K562 (cell line): Measurements from ENCODE around the gene DSTYK. TPM values are rescaled to one million over a fixed set of nuclear protein-coding genes. Genes with fewer than 3 reads are reported as not detected.

ENCODE experiments used
- ATAC-seq: fragments of 200-7000 bp; cut with Tn5 transposase; 3 replicates; pipeline ENCODE4 v1.9.1; 2020; ENCODE audit warnings: moderate library complexity
- BruUV-seq: library from RNA; stranded (reverse); fragments of 400-500 nt; replicated peaks from 2 replicates; lab custom pipeline; 2021; lab: Mats Ljungman, UMichigan
- CTCF ChIA-PET: fragments of 300-600 bp; formaldehyde crosslinking; extraction: SDS; loops from one replicate; lab custom pipeline; 2021; ENCODE audit warnings: low intra/inter-chr PET ratio; lab: Yijun Ruan, JAX
- POLR2A ChIA-PET: fragments of 300-600, 350-650 bp; sonication (Branson Sonifier 250); formaldehyde crosslinking; extraction: SDS; loops from one replicate; lab custom pipeline; 2021; ENCODE audit warnings: antibody characterized with exemption, inconsistent platforms; lab: Yijun Ruan, JAX
- DNase-seq, 4 experiments: peaks; one replicate each; pipeline versions ENCODE4 v3.0.0 to v3.0.0-alpha.2; 2011 to 2018; ENCODE audit warnings: low spot score in 3 of 4, mixed read lengths in 3 of 4; ENCODE audit errors: extremely low read depth in 1 of 4
- FAIRE-seq: peaks from 2 replicates; lab custom pipeline; 2011; peaks lifted over from hg19 to GRCh38; lab: Jason Lieb, UNC
- H2AFZ ChIP-seq: 2 replicates; pipeline ENCODE4 v1.6.0; 2011; ENCODE audit warnings: low read depth, low read length, control low read depth, inconsistent platforms
- H3K27ac ChIP-seq: fragments of 200-600 bp; 3 replicates; pipeline ENCODE4 v1.8.0; 2011; ENCODE audit warnings: low read depth, mild to moderate bottlenecking, control low read depth, inconsistent platforms, low read length, moderate library complexity, mixed read lengths; ENCODE audit errors: extremely low read depth
- H3K27me3 ChIP-seq, 2 experiments: fragments of 300-600 bp in 1 of 2; 2 replicates in 1 of 2; 3 replicates in 1 of 2; pipeline versions ENCODE4 v1.6.0 to v1.8.0; 2011; ENCODE audit warnings: inconsistent platforms in 2 of 2, low read length in 2 of 2, mild to moderate bottlenecking in 1 of 2, mixed read lengths in 1 of 2, moderate library complexity in 1 of 2; ENCODE audit not compliant: control insufficient read depth in 2 of 2, insufficient read depth in 2 of 2
- H3K36me3 ChIP-seq: fragments of 300-600 bp; 3 replicates; pipeline ENCODE4 v1.8.0; 2011; ENCODE audit warnings: mild to moderate bottlenecking, low read length, inconsistent platforms; ENCODE audit not compliant: control insufficient read depth, insufficient read depth
- H3K4me1 ChIP-seq, 2 experiments: fragments of 200-600 bp in 1 of 2; replicated peaks in 1 of 2; 2 replicates in 1 of 2; 3 replicates in 1 of 2; pipeline versions ENCODE4 v1.5.1 to v1.8.0; 2011; ENCODE audit warnings: inconsistent platforms in 2 of 2, low read length in 2 of 2, mild to moderate bottlenecking in 1 of 2, mixed read lengths in 1 of 2, moderate library complexity in 1 of 2; ENCODE audit not compliant: control insufficient read depth in 2 of 2, insufficient read depth in 2 of 2
- H3K4me2 ChIP-seq: 2 replicates; pipeline ENCODE4 v1.6.1; 2011; ENCODE audit warnings: low read length, control low read depth, inconsistent platforms, mixed read lengths; ENCODE audit not compliant: insufficient read depth
- H3K4me3 ChIP-seq: fragments of 200-600 bp; sonication (generic), shearing (Covaris generic); 2 replicates; pipeline ENCODE4 v1.5.1; 2016; ENCODE audit warnings: control low read depth, inconsistent platforms
- H3K79me2 ChIP-seq: fragments of 200-600 bp; 3 replicates; pipeline ENCODE4 v1.8.0; 2011; ENCODE audit warnings: low read length, inconsistent platforms; ENCODE audit not compliant: control insufficient read depth, insufficient read depth
- H3K9ac ChIP-seq, 2 experiments: 2 replicates each; pipeline versions ENCODE4 v1.6.0 to v1.6.1; 2011; ENCODE audit warnings: low read depth in 2 of 2, low read length in 2 of 2, control low read depth in 1 of 2, inconsistent platforms in 1 of 2, mild to moderate bottlenecking in 1 of 2, mixed read lengths in 1 of 2; ENCODE audit not compliant: insufficient read depth in 1 of 2
- H3K9me1 ChIP-seq: one replicate; pipeline ENCODE4 v1.6.0; 2011; ENCODE audit warnings: inconsistent platforms, mild to moderate bottlenecking, low read length, moderate library complexity; ENCODE audit not compliant: control insufficient read depth, insufficient read depth
- H3K9me3 ChIP-seq: replicated peaks from 2 replicates; pipeline ENCODE4 v1.5.1; 2011; ENCODE audit warnings: low read depth, low read length, inconsistent platforms; ENCODE audit not compliant: control insufficient read depth, insufficient read depth
- H4K20me1 ChIP-seq: replicated peaks from 2 replicates; pipeline ENCODE4 v1.6.1; 2011; ENCODE audit warnings: low read length, inconsistent platforms, mixed read lengths; ENCODE audit not compliant: control insufficient read depth, insufficient read depth
- CBX2 ChIP-seq: fragments of 200-600 bp; sonication (generic); IDR thresholded peaks from one replicate; pipeline ENCODE4 v1.6.1; 2012; ENCODE audit warnings: mild to moderate bottlenecking, low read length, inconsistent platforms; ENCODE audit not compliant: insufficient read depth, poor library complexity, severe bottlenecking
- CCAR2 ChIP-seq: fragments of 200-400 bp; formaldehyde crosslinking; IDR thresholded peaks from 2 replicates; pipeline ENCODE4 v1.6.1; 2017; ENCODE audit warnings: mild to moderate bottlenecking, low read depth, low read length
- FOSL1 ChIP-seq: fragments of 200-800 bp; sonication (Bioruptor generic); conservative IDR thresholded peaks from 2 replicates; pipeline ENCODE4 v1.6.1; 2016; ENCODE audit warnings: missing genetic modification characterization, missing compliant biosample characterization
- MAZ ChIP-seq, 2 experiments: fragments of 450-650 bp in 1 of 2; sonication (generic) in 1 of 2; formaldehyde crosslinking; IDR thresholded peaks in 1 of 2; conservative IDR thresholded peaks in 1 of 2; 2 replicates each; pipeline versions ENCODE4 v1.4.0 to v1.5.0; 2020; ENCODE audit warnings: mild to moderate bottlenecking in 1 of 2, missing genetic modification reagents in 1 of 2
- SMARCE1 ChIP-seq: fragments of 450-650 bp; IDR thresholded peaks from 2 replicates; pipeline ENCODE4 v1.7.1; 2016; ENCODE audit warnings: mild to moderate bottlenecking
- SP2 ChIP-seq: IDR thresholded peaks from 2 replicates; pipeline ENCODE4 v1.6.1; 2011; ENCODE audit warnings: mild to moderate bottlenecking, low read depth, low read length, moderate library complexity; ENCODE audit not compliant: poor library complexity, severe bottlenecking; ENCODE audit errors: extremely low read depth
- ZNF174 ChIP-seq: fragments of 250-450 bp; sonication (Bioruptor Pico); IDR thresholded peaks from 2 replicates; pipeline ENCODE4 v1.4.0; 2020; ENCODE audit warnings: mild to moderate bottlenecking
- ZNF212 ChIP-seq: fragments of 450-650 bp; formaldehyde crosslinking; IDR thresholded peaks from 2 replicates; pipeline ENCODE4 v1.4.0; 2020; ENCODE audit warnings: mild to moderate bottlenecking
- ZNF347 ChIP-seq: fragments of 450-650 bp; formaldehyde crosslinking; IDR thresholded peaks from 2 replicates; pipeline ENCODE4 v1.4.0; 2020; ENCODE audit warnings: low read depth, mild to moderate bottlenecking, moderate library complexity
- WGBS: fragments of 100-300 bp; shearing (Covaris generic); methylation state at CpG from one replicate; pipeline ENCODE4 v1.1.6; 2016; ENCODE audit warnings: low coverage, mixed read lengths; ENCODE audit not compliant: insufficient coverage; ENCODE audit errors: missing lambda C conversion rate; 5-methylcytosine and 5-hydroxymethylcytosine counted together
- in situ Hi-C: fragments of 300-500 bp; cut with MboI; formaldehyde crosslinking; loops from 4 replicates; pipeline ENCODE4 v1.15.0; 2018; ENCODE audit warnings: inconsistent platforms, mixed read lengths
- intact Hi-C: fragments of 100-400 bp; cut with micrococcal nuclease; formaldehyde crosslinking; loops from 2 replicates; pipeline ENCODE4 v1.14.2; 2022
- polyA plus RNA-seq, 8 experiments: library from polyadenylated mRNA; depleted of rRNA in 4 of 8; stranded (reverse) in 5 of 8; unstranded in 3 of 8; fragments of >200 nt; fragmentation: Nextera tagmentation in 2 of 8; fragmentation: Illumina TruSeq in 1 of 8; extraction: Ambion mirVana in 2 of 8; extraction: Trizol in 1 of 8; gene quantifications; 2 replicates each; pipeline versions ENCODE4 v1.2.1 to v1.2.3, GENCODE V29; 2011 to 2014; ENCODE audit warnings: inconsistent platforms in 1 of 8, missing spikeins in 1 of 8
- total RNA-seq, 7 experiments: library from RNA; depleted of rRNA in 6 of 7; stranded (reverse); fragments of >200 nt in 6 of 7; fragmentation: Illumina TruSeq in 2 of 7; extraction: Trizol in 2 of 7; gene quantifications; 2 replicates each; pipeline versions ENCODE4 v1.2.1 to v1.2.3, GENCODE V29; 2011 to 2021; ENCODE audit warnings: low replicate concordance in 1 of 7
- TF ChIP-seq, protein P1 (sequence below), 2 experiments: fragments of 450-650 bp; IDR thresholded peaks; 2 replicates each; pipeline ENCODE4 v1.6.1; 2018; ENCODE audit warnings: mild to moderate bottlenecking in 2 of 2, low read depth in 1 of 2; ENCODE audit not compliant: partially characterized antibody in 2 of 2
- TF ChIP-seq, protein P2 (sequence below): fragments of 200-800 bp; sonication (Bioruptor generic); IDR thresholded peaks from 2 replicates; pipeline ENCODE4 v1.6.1; 2017; ENCODE audit warnings: missing genetic modification characterization, missing compliant biosample characterization
- TF ChIP-seq, protein P3 (sequence below), 3 experiments: IDR thresholded peaks in 2 of 3; conservative IDR thresholded peaks in 1 of 3; 2 replicates each; pipeline ENCODE4 v1.5.1; 2011 to 2012; ENCODE audit warnings: low read length in 3 of 3, mild to moderate bottlenecking in 3 of 3, control low read depth in 2 of 3, improper control_type of control experiment in 1 of 3, inconsistent platforms in 1 of 3, low read depth in 1 of 3, mixed read lengths in 1 of 3, moderate library complexity in 1 of 3; ENCODE audit not compliant: insufficient read depth in 2 of 3

Gene DSTYK
- total and polyA plus RNA-seq, 9 of the 15 experiments (the other 6 are each of a cell fraction or from before 2014, with no cell fraction given) = 4.2 to 7.1 (median 6.2) TPM

DNA sequence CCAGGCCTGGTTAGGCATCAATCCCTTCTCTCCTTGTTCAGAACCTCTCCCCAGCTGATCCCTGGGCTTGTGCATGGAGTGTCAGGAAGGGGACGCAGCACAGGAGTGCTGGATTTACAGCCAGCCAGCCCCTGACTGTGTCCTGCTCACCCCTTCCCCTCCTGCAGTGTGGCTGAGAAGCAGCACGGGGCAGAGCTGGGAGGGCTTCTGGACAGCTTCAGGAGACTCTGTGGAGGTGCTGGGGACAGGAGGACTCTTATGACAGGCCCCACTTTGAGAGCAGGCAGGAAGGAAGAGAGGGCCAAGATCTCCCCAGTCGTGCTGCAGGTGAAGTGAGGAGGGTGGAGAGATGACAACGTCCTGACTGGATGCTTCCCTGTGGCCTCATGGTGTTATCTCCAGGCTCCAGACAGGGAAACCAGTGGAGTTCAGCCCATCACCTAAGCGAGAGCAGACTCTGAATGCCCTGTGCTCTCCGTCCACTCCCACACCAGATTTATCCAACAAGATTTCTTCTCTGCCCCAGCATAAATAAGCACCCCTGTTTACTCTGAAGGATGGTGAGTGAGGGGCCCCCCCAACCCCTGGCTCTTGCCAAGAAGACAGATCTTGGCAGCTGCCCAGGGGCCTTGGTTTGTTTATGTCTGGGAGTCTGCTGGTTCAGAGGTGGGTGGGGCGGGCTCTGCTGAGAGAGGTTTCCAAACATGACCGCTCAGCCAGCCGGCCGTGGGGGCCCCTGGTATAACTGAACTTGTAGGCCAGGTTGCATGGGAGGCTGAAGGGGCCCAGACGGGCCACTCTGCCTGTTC is 37.5 kb upstream of the DSTYK start:
- Histone ChIP-seq H3K4me3 (no peak overlapping the region), H3K9me3 (no peaks in the 10 kb centered on the region), H3K4me1 (peaks cover 21 to 23% of the 10 kb centered on the region in 2 experiments), H3K9me1 (no peaks in the 10 kb centered on the region), H2AFZ (no peak overlapping the region), H3K27me3 (peaks cover 0 to 12% of the 10 kb centered on the region in 2 experiments; a peak in 2 of 5 replicates), H3K4me2 (no peak overlapping the region), H3K27ac (no peak overlapping the region), H3K9ac (peak overlapping the region in 1 of 2 experiments; percentile 75; a peak in 2 of 4 replicates), H4K20me1 (peaks cover 3% of the 10 kb centered on the region; the same call in 1 of the 2 replicates), H3K79me2 (no peaks in the 10 kb centered on the region), H3K36me3 (no peaks in the 10 kb centered on the region)
- DNase-seq (peak; percentile 68 to 82 (median 70)), FAIRE-seq (peak; percentile 84), ATAC-seq (peak; percentile 87)
- in situ Hi-C loops = no loop called here
- CTCF ChIA-PET = no interaction called here
- intact Hi-C loops = no loop called here
- POLR2A ChIA-PET = interaction anchor here (0.5 to 0.7 kb wide), 4 partner anchors 13 to 417 kb away, joined by 3 to 4 read pairs (median 4); no protein-coding TSS in a partner anchor
- no TSS peak for BruUV-seq
- WGBS = 9% methylated on average over 11 of the region's 11 CpGs
- TF ChIP-seq ZNF174 (no peak), CBX2 (no peak), ZNF212 (CRISPR knock-in tag) (no peak), FOSL1 (tag) (peak; percentile 39; the same call in 1 of the 2 replicates), ZNF347 (CRISPR knock-in tag) (no peak), MAZ (CRISPR knock-in tag; conservative IDR thresholded peaks at IDR 0.05 in 1 of 2, IDR thresholded peaks at IDR 0.05 in 1 of 2) (peak in 1 of 2 experiments; percentile 38; a peak in 1 of 4 replicates), CCAR2 (no peak), SP2 (no peak), SMARCE1 (peak; percentile 33; the same call in 1 of the 2 replicates)
- TF ChIP-seq, protein P1, sequence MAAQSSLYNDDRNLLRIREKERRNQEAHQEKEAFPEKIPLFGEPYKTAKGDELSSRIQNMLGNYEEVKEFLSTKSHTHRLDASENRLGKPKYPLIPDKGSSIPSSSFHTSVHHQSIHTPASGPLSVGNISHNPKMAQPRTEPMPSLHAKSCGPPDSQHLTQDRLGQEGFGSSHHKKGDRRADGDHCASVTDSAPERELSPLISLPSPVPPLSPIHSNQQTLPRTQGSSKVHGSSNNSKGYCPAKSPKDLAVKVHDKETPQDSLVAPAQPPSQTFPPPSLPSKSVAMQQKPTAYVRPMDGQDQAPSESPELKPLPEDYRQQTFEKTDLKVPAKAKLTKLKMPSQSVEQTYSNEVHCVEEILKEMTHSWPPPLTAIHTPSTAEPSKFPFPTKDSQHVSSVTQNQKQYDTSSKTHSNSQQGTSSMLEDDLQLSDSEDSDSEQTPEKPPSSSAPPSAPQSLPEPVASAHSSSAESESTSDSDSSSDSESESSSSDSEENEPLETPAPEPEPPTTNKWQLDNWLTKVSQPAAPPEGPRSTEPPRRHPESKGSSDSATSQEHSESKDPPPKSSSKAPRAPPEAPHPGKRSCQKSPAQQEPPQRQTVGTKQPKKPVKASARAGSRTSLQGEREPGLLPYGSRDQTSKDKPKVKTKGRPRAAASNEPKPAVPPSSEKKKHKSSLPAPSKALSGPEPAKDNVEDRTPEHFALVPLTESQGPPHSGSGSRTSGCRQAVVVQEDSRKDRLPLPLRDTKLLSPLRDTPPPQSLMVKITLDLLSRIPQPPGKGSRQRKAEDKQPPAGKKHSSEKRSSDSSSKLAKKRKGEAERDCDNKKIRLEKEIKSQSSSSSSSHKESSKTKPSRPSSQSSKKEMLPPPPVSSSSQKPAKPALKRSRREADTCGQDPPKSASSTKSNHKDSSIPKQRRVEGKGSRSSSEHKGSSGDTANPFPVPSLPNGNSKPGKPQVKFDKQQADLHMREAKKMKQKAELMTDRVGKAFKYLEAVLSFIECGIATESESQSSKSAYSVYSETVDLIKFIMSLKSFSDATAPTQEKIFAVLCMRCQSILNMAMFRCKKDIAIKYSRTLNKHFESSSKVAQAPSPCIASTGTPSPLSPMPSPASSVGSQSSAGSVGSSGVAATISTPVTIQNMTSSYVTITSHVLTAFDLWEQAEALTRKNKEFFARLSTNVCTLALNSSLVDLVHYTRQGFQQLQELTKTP (IDR thresholded peaks at IDR 0.05; ENCODE audit: low read depth in 1 of 2, partially characterized antibody in 2 of 2) = no peak
- TF ChIP-seq, protein P2, sequence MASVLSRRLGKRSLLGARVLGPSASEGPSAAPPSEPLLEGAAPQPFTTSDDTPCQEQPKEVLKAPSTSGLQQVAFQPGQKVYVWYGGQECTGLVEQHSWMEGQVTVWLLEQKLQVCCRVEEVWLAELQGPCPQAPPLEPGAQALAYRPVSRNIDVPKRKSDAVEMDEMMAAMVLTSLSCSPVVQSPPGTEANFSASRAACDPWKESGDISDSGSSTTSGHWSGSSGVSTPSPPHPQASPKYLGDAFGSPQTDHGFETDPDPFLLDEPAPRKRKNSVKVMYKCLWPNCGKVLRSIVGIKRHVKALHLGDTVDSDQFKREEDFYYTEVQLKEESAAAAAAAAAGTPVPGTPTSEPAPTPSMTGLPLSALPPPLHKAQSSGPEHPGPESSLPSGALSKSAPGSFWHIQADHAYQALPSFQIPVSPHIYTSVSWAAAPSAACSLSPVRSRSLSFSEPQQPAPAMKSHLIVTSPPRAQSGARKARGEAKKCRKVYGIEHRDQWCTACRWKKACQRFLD = no peak
- TF ChIP-seq, protein P3, sequence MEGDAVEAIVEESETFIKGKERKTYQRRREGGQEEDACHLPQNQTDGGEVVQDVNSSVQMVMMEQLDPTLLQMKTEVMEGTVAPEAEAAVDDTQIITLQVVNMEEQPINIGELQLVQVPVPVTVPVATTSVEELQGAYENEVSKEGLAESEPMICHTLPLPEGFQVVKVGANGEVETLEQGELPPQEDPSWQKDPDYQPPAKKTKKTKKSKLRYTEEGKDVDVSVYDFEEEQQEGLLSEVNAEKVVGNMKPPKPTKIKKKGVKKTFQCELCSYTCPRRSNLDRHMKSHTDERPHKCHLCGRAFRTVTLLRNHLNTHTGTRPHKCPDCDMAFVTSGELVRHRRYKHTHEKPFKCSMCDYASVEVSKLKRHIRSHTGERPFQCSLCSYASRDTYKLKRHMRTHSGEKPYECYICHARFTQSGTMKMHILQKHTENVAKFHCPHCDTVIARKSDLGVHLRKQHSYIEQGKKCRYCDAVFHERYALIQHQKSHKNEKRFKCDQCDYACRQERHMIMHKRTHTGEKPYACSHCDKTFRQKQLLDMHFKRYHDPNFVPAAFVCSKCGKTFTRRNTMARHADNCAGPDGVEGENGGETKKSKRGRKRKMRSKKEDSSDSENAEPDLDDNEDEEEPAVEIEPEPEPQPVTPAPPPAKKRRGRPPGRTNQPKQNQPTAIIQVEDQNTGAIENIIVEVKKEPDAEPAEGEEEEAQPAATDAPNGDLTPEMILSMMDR (IDR thresholded peaks at IDR 0.05 in 2 of 3, conservative IDR thresholded peaks at IDR 0.05 in 1 of 3; ENCODE audit: insufficient read depth in 2 of 3, low read depth in 1 of 3, low read length in 3 of 3) = no peak
